PC-3 (cell line): ENCODE results near the gene MAGIX. TPM values are rescaled to one million over a fixed set of nuclear protein-coding genes. Genes with fewer than 3 reads are reported as not detected.

Experiments used
- ATAC-seq: fragments of 200-7000 bp; cut with Tn5 transposase; 2 replicates; pipeline ENCODE4 v1.9.1; 2020; ENCODE audit warnings: mild to moderate bottlenecking, moderate library complexity
- BruUV-seq: library from RNA; stranded (reverse); fragments of 400-500 nt; replicated peaks from 2 replicates; lab custom pipeline; 2021; lab: Mats Ljungman, UMichigan
- CTCF ChIA-PET: fragments of 300-600 bp; sonication (Branson Sonifier 250); formaldehyde crosslinking; loops from one replicate; lab custom pipeline; 2022; ENCODE audit warnings: antibody characterized with exemption; lab: Charles Lee
- POLR2A ChIA-PET: fragments of 300-600 bp; sonication (Branson Sonifier 250); formaldehyde crosslinking; loops from one replicate; lab custom pipeline; 2022; ENCODE audit warnings: antibody characterized with exemption; ENCODE audit not compliant: unreplicated experiment; lab: Charles Lee
- DNase-seq: peaks from one replicate; pipeline ENCODE4 v3.0.0-alpha.2; 2015
- H2AFZ ChIP-seq: fragments of 300-600 bp; sonication (generic); 2 replicates; pipeline ENCODE4 v1.6.0; 2016; ENCODE audit warnings: antibody characterized with exemption, low read length
- H3F3A ChIP-seq: fragments of 300-600 bp; sonication (generic); one replicate; pipeline ENCODE4 v1.6.0; 2017; ENCODE audit warnings: antibody characterized with exemption, low read length, control low read depth, mild to moderate bottlenecking; ENCODE audit not compliant: unreplicated experiment
- H3K27ac ChIP-seq: fragments of 300-600 bp; sonication (generic); 2 replicates; pipeline ENCODE4 v1.5.1; 2016; ENCODE audit warnings: mild to moderate bottlenecking, low read length
- H3K27me3 ChIP-seq: fragments of 300-600 bp; sonication (generic); 2 replicates; pipeline ENCODE4 v1.6.1; 2016; ENCODE audit warnings: low read length, mixed read lengths
- H3K36me3 ChIP-seq: fragments of 300-600 bp; sonication (generic); 2 replicates; pipeline ENCODE4 v1.6.1; 2016; ENCODE audit warnings: low read depth, mixed run types, low read length, mixed read lengths
- H3K4me1 ChIP-seq: fragments of 300-600 bp; sonication (generic); 2 replicates; pipeline ENCODE4 v1.5.1; 2016; ENCODE audit warnings: low read length; ENCODE audit not compliant: insufficient read depth
- H3K4me2 ChIP-seq: fragments of 300-600 bp; sonication (generic); 2 replicates; pipeline ENCODE4 v1.6.0; 2016; ENCODE audit warnings: low read length
- H3K4me3 ChIP-seq: fragments of 300-600 bp; sonication (generic); 2 replicates; pipeline ENCODE4 v1.5.1; 2016; ENCODE audit warnings: mild to moderate bottlenecking, low read length, mixed read lengths
- H3K79me2 ChIP-seq: fragments of 300-600 bp; sonication (generic); 2 replicates; pipeline ENCODE4 v1.6.1; 2017; ENCODE audit warnings: low read length, mixed read lengths
- H3K9ac ChIP-seq: fragments of 300-600 bp; sonication (generic); 2 replicates; pipeline ENCODE4 v1.6.0; 2016; ENCODE audit warnings: mild to moderate bottlenecking, low read length
- H3K9me2 ChIP-seq: fragments of 300-600 bp; sonication (generic); replicated peaks from 2 replicates; pipeline ENCODE4 v1.6.1; 2016; ENCODE audit warnings: mixed run types, low read length, mixed read lengths
- H3K9me3 ChIP-seq: fragments of 300-600 bp; sonication (generic); 2 replicates; pipeline ENCODE4 v1.6.1; 2016; ENCODE audit warnings: low read length, mixed read lengths
- H4K20me1 ChIP-seq: fragments of 300-600 bp; sonication (generic); 2 replicates; pipeline ENCODE4 v1.6.1; 2016; ENCODE audit warnings: low read length, mixed read lengths
- CTCF ChIP-seq: fragments of 300-600 bp; sonication (generic); conservative IDR thresholded peaks from 2 replicates; pipeline ENCODE4 v1.5.1; 2017; ENCODE audit warnings: antibody characterized with exemption, low read depth, mild to moderate bottlenecking, low read length
- EZH2 ChIP-seq: fragments of 300-600 bp; sonication (generic); IDR thresholded peaks from one replicate; pipeline ENCODE4 v1.6.1; 2017; ENCODE audit warnings: antibody characterized with exemption, mild to moderate bottlenecking, low read length; ENCODE audit not compliant: unreplicated experiment
- EZH2phosphoT487 ChIP-seq: fragments of 300-600 bp; sonication (generic); IDR thresholded peaks from 2 replicates; pipeline ENCODE4 v1.6.1; 2018; ENCODE audit warnings: mild to moderate bottlenecking, antibody characterized with exemption, low read length, borderline replicate concordance
- intact Hi-C: fragments of 100-400 bp; cut with micrococcal nuclease; formaldehyde crosslinking; loops from 2 replicates; pipeline ENCODE4 v1.9.0; 2023
- total RNA-seq: library from RNA; depleted of rRNA; stranded (reverse); fragments of >200 nt; gene quantifications from 2 replicates; pipeline ENCODE4 v1.2.3, GENCODE V29; 2014

Gene MAGIX
- total RNA-seq, 1 experiment from 2014 or later: 12.5 TPM

- intact Hi-C loops: no loop called here
Measured at GRCh38 chrX:49187028-49187394, 24.5 kb downstream of the MAGIX start.

GRCh38 chrX:49187526-49187925, 25.0 kb downstream of the MAGIX start:
- Histone ChIP-seq H3K9me2 (no peaks in the 10 kb centered on the region), H3F3A (no peaks in the 10 kb centered on the region), H3K9me3 (no peaks in the 10 kb centered on the region), H3K4me2 (no peak overlapping the region), H3K27me3 (no peaks in the 10 kb centered on the region), H4K20me1 (peaks cover 5% of the 10 kb centered on the region), H3K4me3 (no peak overlapping the region), H3K4me1 (peaks cover 29% of the 10 kb centered on the region), H2AFZ (no peak overlapping the region), H3K27ac (no peak overlapping the region), H3K9ac (no peak overlapping the region), H3K79me2 (peaks cover 28% of the 10 kb centered on the region), H3K36me3 (peaks cover 9% of the 10 kb centered on the region)
- TF ChIP-seq EZH2phosphoT487: no peak
- no peak for TF ChIP-seq EZH2
- no peak for TF ChIP-seq CTCF
- DNase-seq (no peak), ATAC-seq (no peak)
- POLR2A ChIA-PET: no interaction called here
- BruUV-seq: no TSS peak
- intact Hi-C loops: no loop called here
- CTCF ChIA-PET: no interaction called here

More at GRCh38 chrX:49187028-49187394, 24.5 kb downstream of the MAGIX start:
- H3K9me3 ChIP-seq: no peaks in the 10 kb centered on the region
- no peaks in the 10 kb centered on the region for H3K27me3 ChIP-seq
- H3K27ac ChIP-seq: no peak overlapping the region
- no peaks in the 10 kb centered on the region for H3K9me2 ChIP-seq
- no peak for TF ChIP-seq CTCF
- no peak for TF ChIP-seq EZH2
- no peak for TF ChIP-seq EZH2phosphoT487
- peaks cover 5% of the 10 kb centered on the region for H4K20me1 ChIP-seq
- H3K36me3 ChIP-seq: peaks cover 13% of the 10 kb centered on the region
- H2AFZ ChIP-seq: no peak overlapping the region
- BruUV-seq: no TSS peak
- ATAC-seq (no peak), DNase-seq (no peak)
- ChIA-PET POLR2A (no interaction called here), CTCF (no interaction called here)
- no peak overlapping the region for H3K9ac ChIP-seq
- H3F3A ChIP-seq: no peaks in the 10 kb centered on the region
- no peak overlapping the region for H3K4me3 ChIP-seq
- peaks cover 28% of the 10 kb centered on the region for H3K79me2 ChIP-seq
- H3K4me1 ChIP-seq: peaks cover 29% of the 10 kb centered on the region
- H3K4me2 ChIP-seq: peak overlapping the region; percentile 98; the same call in 1 of the 2 replicates

- ATAC-seq (no peak), DNase-seq (no peak)
- Histone ChIP-seq H3K4me3 (no peak overlapping the region), H3K27me3 (no peaks in the 10 kb centered on the region), H3K27ac (no peak overlapping the region), H3K79me2 (peaks cover 25% of the 10 kb centered on the region), H3K9ac (no peak overlapping the region), H4K20me1 (peaks cover 5% of the 10 kb centered on the region), H3K9me3 (no peaks in the 10 kb centered on the region), H3K9me2 (no peaks in the 10 kb centered on the region), H3K36me3 (peaks cover 2% of the 10 kb centered on the region; the same call in 1 of the 2 replicates), H3K4me1 (peaks cover 29% of the 10 kb centered on the region), H3K4me2 (no peak overlapping the region), H3F3A (no peaks in the 10 kb centered on the region), H2AFZ (no peak overlapping the region)
- no TSS peak for BruUV-seq
- ChIA-PET POLR2A (interaction anchor here (0.6 kb wide), 1 partner anchor 186 kb away, joined by 4 read pairs; the partner anchor contains the start of gene GRIPAP1), CTCF (no interaction called here)
- intact Hi-C loops: no loop called here
- TF ChIP-seq EZH2phosphoT487 (no peak), CTCF (no peak), EZH2 (no peak)
Measured at GRCh38 chrX:49188468-49189076, 26.0 kb downstream of the MAGIX start.
